Measurements from ENCODE around the gene OR1I1. TPM values are rescaled to one million over a fixed set of nuclear protein-coding genes. Genes with fewer than 3 reads are reported as not detected.

Gene OR1I1
- total RNA-seq, 1 experiment from 2014 or later = not detected

DNA sequence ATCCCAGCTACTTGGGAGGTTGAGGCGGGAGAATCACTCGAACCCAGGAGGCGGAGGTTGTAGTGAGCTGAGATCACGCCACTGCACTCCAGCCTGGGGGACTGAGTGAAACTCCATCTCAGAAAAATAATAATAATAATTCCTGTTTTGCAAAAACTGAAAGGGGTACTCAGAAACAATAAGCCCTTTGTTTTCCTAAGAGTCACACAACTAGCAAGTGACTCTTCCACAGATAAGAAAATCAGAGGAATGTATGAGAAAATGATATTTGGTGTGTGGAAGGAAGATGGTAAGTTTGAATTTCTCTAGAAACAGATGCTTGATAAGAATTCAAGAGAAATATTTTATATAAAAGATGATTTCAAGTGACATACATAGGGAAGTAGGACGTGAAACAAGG, 60.3 kb downstream of the OR1I1 start:
- Histone ChIP-seq H3K4me2 (no peak overlapping the region), H3K27ac (no peak overlapping the region), H3K9me3 (ENCODE audit: insufficient read depth, low read depth) (peaks cover 15% of the 10 kb centered on the region; the same call in 1 of the 2 replicates), H3F3A (ENCODE audit: insufficient read depth, low read depth) (peaks cover 1% of the 10 kb centered on the region; the same call in 1 of the 2 replicates), H2AFZ (no peak overlapping the region), H3K79me2 (ENCODE audit: low read depth) (no peaks in the 10 kb centered on the region), H3K36me3 (ENCODE audit: low read depth) (no peaks in the 10 kb centered on the region), H3K4me3 (no peak overlapping the region), H4K20me1 (ENCODE audit: insufficient read depth) (no peaks in the 10 kb centered on the region), H3K9me2 (ENCODE audit: insufficient read depth) (no peaks in the 10 kb centered on the region), H3K27me3 (ENCODE audit: insufficient read depth, low read depth) (no peaks in the 10 kb centered on the region), H3K4me1 (replicated peaks; ENCODE audit: insufficient read depth) (peaks cover 7% of the 10 kb centered on the region)
- no TSS peak for BruUV-seq (replicated peaks)
- POLR2A ChIA-PET (ENCODE audit: unreplicated experiment) = no interaction called here
- intact Hi-C loops (cut with micrococcal nuclease; ENCODE audit: unreplicated experiment) = no loop called here
- CTCF ChIA-PET = interaction anchor here (0.6 kb wide), 1 partner anchor 119 kb away, joined by 5 read pairs; no protein-coding TSS in a partner anchor
- TF ChIP-seq, protein P1, sequence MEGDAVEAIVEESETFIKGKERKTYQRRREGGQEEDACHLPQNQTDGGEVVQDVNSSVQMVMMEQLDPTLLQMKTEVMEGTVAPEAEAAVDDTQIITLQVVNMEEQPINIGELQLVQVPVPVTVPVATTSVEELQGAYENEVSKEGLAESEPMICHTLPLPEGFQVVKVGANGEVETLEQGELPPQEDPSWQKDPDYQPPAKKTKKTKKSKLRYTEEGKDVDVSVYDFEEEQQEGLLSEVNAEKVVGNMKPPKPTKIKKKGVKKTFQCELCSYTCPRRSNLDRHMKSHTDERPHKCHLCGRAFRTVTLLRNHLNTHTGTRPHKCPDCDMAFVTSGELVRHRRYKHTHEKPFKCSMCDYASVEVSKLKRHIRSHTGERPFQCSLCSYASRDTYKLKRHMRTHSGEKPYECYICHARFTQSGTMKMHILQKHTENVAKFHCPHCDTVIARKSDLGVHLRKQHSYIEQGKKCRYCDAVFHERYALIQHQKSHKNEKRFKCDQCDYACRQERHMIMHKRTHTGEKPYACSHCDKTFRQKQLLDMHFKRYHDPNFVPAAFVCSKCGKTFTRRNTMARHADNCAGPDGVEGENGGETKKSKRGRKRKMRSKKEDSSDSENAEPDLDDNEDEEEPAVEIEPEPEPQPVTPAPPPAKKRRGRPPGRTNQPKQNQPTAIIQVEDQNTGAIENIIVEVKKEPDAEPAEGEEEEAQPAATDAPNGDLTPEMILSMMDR (conservative IDR thresholded peaks at IDR 0.05) = no peak
- TF ChIP-seq EZH2 (IDR thresholded peaks at IDR 0.05; ENCODE audit: low read depth) = no peak
- DNase-seq = no peak

Other genes starting within 250 kb of the OR1I1 start
- not detected in 2 replicates for gene OR7A5, start 247.0 kb upstream of the OR1I1 start, total RNA-seq (2021)
- not detected in 2 replicates for gene OR7C1, start 247.0 kb upstream of the OR1I1 start, total RNA-seq (2021)
- not detected in 2 replicates for gene OR7A10, start 233.3 kb upstream of the OR1I1 start, total RNA-seq (2021)
- gene OR7A17, start 196.1 kb upstream of the OR1I1 start, total RNA-seq (2021) = not detected in 2 replicates
- not detected in 2 replicates for gene OR7C2, start 140.7 kb upstream of the OR1I1 start, total RNA-seq (2021)
- gene SLC1A6, start 102.3 kb upstream of the OR1I1 start, total RNA-seq (2021) = 1.5 and 2.9 TPM in 2 replicates
- 0.58 and 1.9 TPM in 2 replicates for gene CASP14, start 32.7 kb upstream of the OR1I1 start, total RNA-seq (2021)
- gene SYDE1, start 25.2 kb downstream of the OR1I1 start, total RNA-seq (2021) = 2.7 and 4.1 TPM in 2 replicates
- gene NOTCH3, start 118.8 kb downstream of the OR1I1 start, total RNA-seq (2021) = 115 and 143 TPM in 2 replicates
- gene EPHX3, start 150.2 kb downstream of the OR1I1 start, total RNA-seq (2021) = 17.7 and 20.1 TPM in 2 replicates

All from PC-9 (cell line).